CD14-positive monocyte (primary cell): ENCODE results near the gene ZNF774. TPM values are rescaled to one million over a fixed set of nuclear protein-coding genes. Genes with fewer than 3 reads are reported as not detected.

Experiments used
- DNase-seq, 3 donors: peaks; one replicate each; pipeline ENCODE4 v3.0.0-alpha.2; 2011 to 2022
- H2AFZ ChIP-seq: 2 replicates; pipeline ENCODE4 v1.6.0; 2012; ENCODE audit warnings: mild to moderate bottlenecking, low read depth, low read length, inconsistent platforms; ENCODE audit not compliant: insufficient read depth, poor library complexity, severe bottlenecking
- H3K27ac ChIP-seq, 2 donors: 1 replicate in 1 of 2; 2 replicates in 1 of 2; pipeline ENCODE4 v1.5.1; 2012 to 2013; ENCODE audit warnings: low read length in 2 of 2, control low read depth in 1 of 2, inconsistent platforms in 1 of 2, low read depth in 1 of 2, mild to moderate bottlenecking in 1 of 2
- H3K27me3 ChIP-seq, 2 donors: one replicate each; pipeline versions ENCODE4 v1.6.0 to v1.6.1; 2011 to 2013; ENCODE audit warnings: low read length in 2 of 2; ENCODE audit not compliant: control insufficient read depth in 2 of 2, insufficient read depth in 2 of 2
- H3K36me3 ChIP-seq, 2 donors: replicated peaks in 1 of 2; 1 replicate in 1 of 2; 2 replicates in 1 of 2; pipeline versions ENCODE4 v1.5.1 to v1.6.1; 2012 to 2013; ENCODE audit warnings: low read length in 2 of 2, control low read depth in 1 of 2, inconsistent platforms in 1 of 2, mild to moderate bottlenecking in 1 of 2; ENCODE audit not compliant: insufficient read depth in 2 of 2, control insufficient read depth in 1 of 2
- H3K4me1 ChIP-seq, 2 donors: 1 replicate in 1 of 2; 2 replicates in 1 of 2; pipeline versions ENCODE4 v1.5.1 to v1.6.1; 2012 to 2013; ENCODE audit warnings: low read length in 2 of 2, control low read depth in 1 of 2, inconsistent platforms in 1 of 2, mild to moderate bottlenecking in 1 of 2, moderate library complexity in 1 of 2; ENCODE audit not compliant: insufficient read depth in 2 of 2, control insufficient read depth in 1 of 2
- H3K4me2 ChIP-seq: replicated peaks from 2 replicates; pipeline ENCODE3; 2012; ENCODE audit warnings: low read length, moderate library complexity, mild to moderate bottlenecking; ENCODE audit not compliant: poor library complexity, severe bottlenecking; ENCODE audit errors: extremely low read depth
- H3K4me3 ChIP-seq, 3 experiments: fragments of 200-600 bp in 1 of 3; sonication (generic) in 1 of 3; replicated peaks in 1 of 3; 1 replicate in 2 of 3; 2 replicates in 1 of 3; pipeline ENCODE4 v1.5.1; 2011 to 2013; ENCODE audit warnings: low read length in 3 of 3, mild to moderate bottlenecking in 3 of 3, control low read depth in 2 of 3, low read depth in 2 of 3, inconsistent platforms in 1 of 3, moderate library complexity in 1 of 3
- H3K79me2 ChIP-seq: 2 replicates; pipeline ENCODE4 v1.6.0; 2012; ENCODE audit warnings: mild to moderate bottlenecking, control low read depth, inconsistent platforms, low read length, moderate library complexity; ENCODE audit not compliant: insufficient read depth
- H3K9ac ChIP-seq: 2 replicates; pipeline ENCODE4 v1.6.0; 2017; ENCODE audit warnings: low read length, mild to moderate bottlenecking; ENCODE audit not compliant: insufficient read depth, poor library complexity, severe bottlenecking
- H3K9me3 ChIP-seq, 2 donors: replicated peaks in 1 of 2; 1 replicate in 1 of 2; 2 replicates in 1 of 2; pipeline versions ENCODE4 v1.5.1 to v1.6.1; 2012 to 2013; ENCODE audit warnings: low read length in 2 of 2, control low read depth in 1 of 2; ENCODE audit not compliant: control insufficient read depth in 1 of 2, insufficient read depth in 1 of 2
- H4K20me1 ChIP-seq: 2 replicates; pipeline ENCODE4 v1.6.0; 2012; ENCODE audit warnings: mild to moderate bottlenecking, low read length, control low read depth, moderate library complexity; ENCODE audit not compliant: insufficient read depth
- H3K27ac Mint-ChIP-seq, 7 donors: one replicate each; pipeline ENCODE4 v1.8.0; 2020; ENCODE audit warnings: mild to moderate bottlenecking in 7 of 7, mixed read lengths in 7 of 7, moderate library complexity in 6 of 7, inconsistent platforms in 2 of 7
- H3K27me3 Mint-ChIP-seq, 3 donors: one replicate each; pipeline ENCODE4 v1.8.0; 2021 to 2022; ENCODE audit warnings: low read depth in 3 of 3, mild to moderate bottlenecking in 3 of 3, mixed read lengths in 3 of 3, moderate library complexity in 3 of 3, inconsistent platforms in 1 of 3
- H3K36me3 Mint-ChIP-seq, 2 donors: one replicate each; pipeline ENCODE4 v1.8.0; 2020; ENCODE audit warnings: mixed read lengths in 2 of 2, inconsistent platforms in 1 of 2, mild to moderate bottlenecking in 1 of 2
- H3K4me1 Mint-ChIP-seq: one replicate; pipeline ENCODE4 v1.8.0; 2020; ENCODE audit warnings: mild to moderate bottlenecking, mixed read lengths
- H3K4me3 Mint-ChIP-seq, 2 donors: one replicate each; pipeline ENCODE4 v1.8.0; 2020; ENCODE audit warnings: mild to moderate bottlenecking in 2 of 2, mixed read lengths in 2 of 2, moderate library complexity in 1 of 2
- H3K9me3 Mint-ChIP-seq, 7 donors: one replicate each; pipeline ENCODE4 v1.8.0; 2020 to 2022; ENCODE audit warnings: mixed read lengths in 7 of 7, mild to moderate bottlenecking in 6 of 7, moderate library complexity in 6 of 7, inconsistent platforms in 2 of 7
- WGBS: methylation state at CpG from one replicate; pipeline ENCODE4 v1.1.5; 2013; ENCODE audit warnings: missing lambda C conversion rate; ENCODE audit not compliant: insufficient coverage; 5-methylcytosine and 5-hydroxymethylcytosine counted together
- intact Hi-C, 2 donors: fragments of 100-400 bp; cut with micrococcal nuclease; formaldehyde crosslinking; loops; one replicate each; pipeline versions ENCODE4 v1.15.0 to v1.15.1; 2023
- polyA plus RNA-seq, 3 donors: library from polyadenylated mRNA; depleted of rRNA in 1 of 3; unstranded in 2 of 3; stranded (reverse) in 1 of 3; fragments of 300-500 nt in 2 of 3; fragments of >200 nt in 1 of 3; fragmentation: Illumina TruSeq in 2 of 3; gene quantifications; 1 replicate in 2 of 3; 2 replicates in 1 of 3; pipeline ENCODE4 v1.2.3, GENCODE V29; 2012 to 2021
- TF ChIP-seq, protein P1 (sequence below): fragments of 200-600 bp; IDR thresholded peaks from one replicate; pipeline ENCODE4 v1.8.0; 2022; ENCODE audit warnings: antibody characterized with exemption, mild to moderate bottlenecking

Gene ZNF774
- polyA plus RNA-seq, 3 donors: 0.12 to 0.23 TPM; not detected in 1

DNA sequence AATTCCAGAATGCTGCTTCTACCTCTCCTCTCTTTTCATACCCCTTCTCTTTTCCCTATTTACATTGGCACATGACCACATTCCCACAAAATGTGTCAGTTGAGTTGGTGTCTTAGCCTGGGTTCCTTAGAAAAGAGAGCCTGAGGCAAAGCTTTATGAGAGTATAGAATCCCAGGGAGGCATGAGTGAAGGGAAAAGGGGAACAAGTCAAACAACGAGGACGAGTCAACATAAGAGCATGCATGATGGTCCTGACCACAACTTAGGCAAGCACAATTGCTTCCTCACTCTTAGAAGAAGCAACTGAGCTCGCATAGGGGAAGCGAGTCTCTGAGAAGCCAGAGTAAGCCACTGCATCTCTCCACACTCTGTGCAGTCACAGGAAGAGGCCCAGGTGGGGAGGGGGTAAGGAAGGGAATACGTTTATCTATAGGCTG is 15.4 kb upstream of the ZNF774 start:
- no peaks in the 10 kb centered on the region for H3K36me3 Mint-ChIP-seq
- H3K4me3 Mint-ChIP-seq: peak overlapping the region in 1 of 2 donors; percentile 11
- intact Hi-C loops: no loop called here
- no peaks in the 10 kb centered on the region for H3K36me3 ChIP-seq
- 0% methylated on average over 1 of the region's 5 CpGs for WGBS
- TF ChIP-seq, protein P1, sequence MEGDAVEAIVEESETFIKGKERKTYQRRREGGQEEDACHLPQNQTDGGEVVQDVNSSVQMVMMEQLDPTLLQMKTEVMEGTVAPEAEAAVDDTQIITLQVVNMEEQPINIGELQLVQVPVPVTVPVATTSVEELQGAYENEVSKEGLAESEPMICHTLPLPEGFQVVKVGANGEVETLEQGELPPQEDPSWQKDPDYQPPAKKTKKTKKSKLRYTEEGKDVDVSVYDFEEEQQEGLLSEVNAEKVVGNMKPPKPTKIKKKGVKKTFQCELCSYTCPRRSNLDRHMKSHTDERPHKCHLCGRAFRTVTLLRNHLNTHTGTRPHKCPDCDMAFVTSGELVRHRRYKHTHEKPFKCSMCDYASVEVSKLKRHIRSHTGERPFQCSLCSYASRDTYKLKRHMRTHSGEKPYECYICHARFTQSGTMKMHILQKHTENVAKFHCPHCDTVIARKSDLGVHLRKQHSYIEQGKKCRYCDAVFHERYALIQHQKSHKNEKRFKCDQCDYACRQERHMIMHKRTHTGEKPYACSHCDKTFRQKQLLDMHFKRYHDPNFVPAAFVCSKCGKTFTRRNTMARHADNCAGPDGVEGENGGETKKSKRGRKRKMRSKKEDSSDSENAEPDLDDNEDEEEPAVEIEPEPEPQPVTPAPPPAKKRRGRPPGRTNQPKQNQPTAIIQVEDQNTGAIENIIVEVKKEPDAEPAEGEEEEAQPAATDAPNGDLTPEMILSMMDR: no peak
- peak overlapping the region in 1 of 3 experiments; percentile 29 for H3K4me3 ChIP-seq
- H3K4me2 ChIP-seq: peak overlapping the region; percentile 33
- H3K27me3 Mint-ChIP-seq: peaks cover 0 to 2% (median 0%) of the 10 kb centered on the region in 3 donors
- H3K27ac Mint-ChIP-seq: peak overlapping the region; percentile 72 to 94 (median 88)
- peak overlapping the region; percentile 53 to 75 for H3K27ac ChIP-seq
- DNase-seq: peak; percentile 85 to 94 (median 93)
- no peaks in the 10 kb centered on the region for H3K79me2 ChIP-seq
- no peak overlapping the region for H3K9ac ChIP-seq
- H2AFZ ChIP-seq: no peak overlapping the region
- H3K9me3 ChIP-seq: no peaks in the 10 kb centered on the region
- no peaks in the 10 kb centered on the region for H3K27me3 ChIP-seq
- no peaks in the 10 kb centered on the region for H4K20me1 ChIP-seq
- peaks cover 39 to 45% of the 10 kb centered on the region in 2 donors for H3K4me1 ChIP-seq
- H3K9me3 Mint-ChIP-seq: no peaks in the 10 kb centered on the region
- H3K4me1 Mint-ChIP-seq: peaks cover 33% of the 10 kb centered on the region

- Histone ChIP-seq H3K27me3 (no peaks in the 10 kb centered on the region), H3K79me2 (no peaks in the 10 kb centered on the region), H3K27ac (peak overlapping the region; percentile 53 to 75), H3K9ac (no peak overlapping the region), H3K4me1 (peaks cover 43 to 50% of the 10 kb centered on the region in 2 donors), H3K4me2 (peak overlapping the region; percentile 33), H3K9me3 (no peaks in the 10 kb centered on the region), H3K36me3 (no peaks in the 10 kb centered on the region), H4K20me1 (no peaks in the 10 kb centered on the region), H2AFZ (no peak overlapping the region), H3K4me3 (peak overlapping the region in 1 of 3 experiments; percentile 29)
- Mint-ChIP-seq H3K9me3 (no peaks in the 10 kb centered on the region), H3K4me3 (peak overlapping the region in 1 of 2 donors; percentile 57), H3K4me1 (peaks cover 37% of the 10 kb centered on the region), H3K27me3 (peaks cover 0 to 2% (median 0%) of the 10 kb centered on the region in 3 donors), H3K27ac (peak overlapping the region; percentile 72 to 94 (median 88)), H3K36me3 (no peaks in the 10 kb centered on the region)
- intact Hi-C loops: no loop called here
- peak; percentile 59 to 68 (median 66) for DNase-seq
- WGBS: 21% methylated on average over 3 of the region's 4 CpGs
- TF ChIP-seq, protein P1: no peak
These were observed 14.8 kb upstream of the ZNF774 start for GRCh38 chr15:90337256-90337655.
